Measurements from ENCODE around the gene GRID2.

The GRID2 gene

DNA sequence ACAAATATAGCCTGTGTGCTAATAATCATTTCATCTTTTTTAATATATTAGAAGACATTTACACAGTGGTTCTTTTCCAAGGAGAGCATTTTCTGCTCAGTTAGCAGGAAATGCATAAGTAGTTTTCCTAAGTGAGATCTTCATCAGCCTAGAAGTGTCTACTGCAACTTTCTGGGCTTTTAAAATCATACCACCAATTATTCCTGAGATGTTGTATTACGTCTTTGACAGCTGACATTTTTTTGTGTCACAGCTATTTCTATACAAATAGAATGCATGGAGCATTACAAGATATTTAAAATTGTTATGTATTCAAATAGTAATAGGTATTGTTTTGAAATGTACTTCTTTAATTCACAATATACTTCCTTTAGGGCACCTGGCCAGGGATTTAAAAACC is 158.0 kb downstream of the GRID2 start:
- Histone ChIP-seq H3K27ac (no peak overlapping the region), H3K9me3 (ENCODE audit: severe bottlenecking) (no peaks in the 10 kb centered on the region), H3K27me3 (ENCODE audit: insufficient read depth, low read depth, severe bottlenecking) (no peaks in the 10 kb centered on the region), H3K4me3 (ENCODE audit: low read depth, low read length) (no peak overlapping the region), H3K36me3 (no peaks in the 10 kb centered on the region)
- no peak for DNase-seq
- TF ChIP-seq, protein P1, sequence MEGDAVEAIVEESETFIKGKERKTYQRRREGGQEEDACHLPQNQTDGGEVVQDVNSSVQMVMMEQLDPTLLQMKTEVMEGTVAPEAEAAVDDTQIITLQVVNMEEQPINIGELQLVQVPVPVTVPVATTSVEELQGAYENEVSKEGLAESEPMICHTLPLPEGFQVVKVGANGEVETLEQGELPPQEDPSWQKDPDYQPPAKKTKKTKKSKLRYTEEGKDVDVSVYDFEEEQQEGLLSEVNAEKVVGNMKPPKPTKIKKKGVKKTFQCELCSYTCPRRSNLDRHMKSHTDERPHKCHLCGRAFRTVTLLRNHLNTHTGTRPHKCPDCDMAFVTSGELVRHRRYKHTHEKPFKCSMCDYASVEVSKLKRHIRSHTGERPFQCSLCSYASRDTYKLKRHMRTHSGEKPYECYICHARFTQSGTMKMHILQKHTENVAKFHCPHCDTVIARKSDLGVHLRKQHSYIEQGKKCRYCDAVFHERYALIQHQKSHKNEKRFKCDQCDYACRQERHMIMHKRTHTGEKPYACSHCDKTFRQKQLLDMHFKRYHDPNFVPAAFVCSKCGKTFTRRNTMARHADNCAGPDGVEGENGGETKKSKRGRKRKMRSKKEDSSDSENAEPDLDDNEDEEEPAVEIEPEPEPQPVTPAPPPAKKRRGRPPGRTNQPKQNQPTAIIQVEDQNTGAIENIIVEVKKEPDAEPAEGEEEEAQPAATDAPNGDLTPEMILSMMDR (IDR thresholded peaks at IDR 0.05; ENCODE audit: low read depth, low read length), result no peak

GRCh38 chr4:92477298-92477697 is 173.5 kb downstream of the GRID2 start:
- Histone ChIP-seq H3K4me3 (ENCODE audit: low read depth, low read length) (no peak overlapping the region), H3K27ac (no peak overlapping the region), H3K27me3 (ENCODE audit: insufficient read depth, low read depth, severe bottlenecking) (no peaks in the 10 kb centered on the region), H3K9me3 (ENCODE audit: severe bottlenecking) (no peaks in the 10 kb centered on the region), H3K36me3 (no peaks in the 10 kb centered on the region)
- TF ChIP-seq, protein P1 (IDR thresholded peaks at IDR 0.05; ENCODE audit: low read depth, low read length), result no peak
- DNase-seq, result no peak

DNA sequence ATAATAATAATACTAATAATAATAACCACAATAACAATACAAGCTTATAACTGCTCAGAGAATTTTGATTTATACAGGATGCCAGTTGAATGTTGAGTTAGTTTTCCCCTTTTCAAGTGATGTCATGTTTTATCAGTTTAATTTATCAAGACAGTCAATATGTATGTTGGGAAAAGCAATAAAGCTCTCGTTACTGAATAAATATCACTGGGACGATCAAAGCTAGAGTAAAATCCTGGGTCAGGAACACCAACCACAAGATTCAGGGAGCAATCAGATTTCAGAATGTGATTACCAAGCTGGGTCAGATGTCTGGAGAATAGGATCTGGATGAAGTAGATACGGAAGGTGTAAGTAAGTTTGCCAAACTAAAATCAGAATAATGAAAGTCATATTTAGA is 179.6 kb downstream of the GRID2 start:
- Histone ChIP-seq H3K27ac (no peak overlapping the region), H3K36me3 (no peaks in the 10 kb centered on the region), H3K4me3 (ENCODE audit: low read depth, low read length) (no peak overlapping the region), H3K9me3 (ENCODE audit: severe bottlenecking) (no peaks in the 10 kb centered on the region), H3K27me3 (ENCODE audit: insufficient read depth, low read depth, severe bottlenecking) (no peaks in the 10 kb centered on the region)
- DNase-seq, result no peak
- TF ChIP-seq, protein P1 (IDR thresholded peaks at IDR 0.05; ENCODE audit: low read depth, low read length), result no peak

DNA sequence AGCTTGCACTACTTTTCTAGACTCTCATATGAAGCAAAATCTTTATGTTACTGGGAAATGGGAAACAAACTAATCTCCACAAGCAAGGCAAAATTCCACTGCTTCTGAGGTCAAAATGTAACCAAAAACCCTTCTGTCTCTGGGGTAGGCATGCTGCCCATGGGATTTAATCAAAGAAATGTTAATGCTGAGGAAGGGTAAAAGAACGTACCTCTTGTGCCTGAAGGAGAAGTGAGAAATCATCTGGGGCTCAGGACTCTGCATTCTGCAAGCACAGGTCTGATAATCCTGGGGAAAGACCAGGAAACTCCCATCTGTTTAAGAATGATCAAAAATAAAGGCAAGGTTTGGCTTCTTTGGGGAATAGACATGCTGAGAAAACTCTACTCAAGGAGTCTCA is 184.7 kb downstream of the GRID2 start:
- Histone ChIP-seq H3K27me3 (ENCODE audit: insufficient read depth, low read depth, severe bottlenecking) (no peaks in the 10 kb centered on the region), H3K27ac (no peak overlapping the region), H3K9me3 (ENCODE audit: severe bottlenecking) (no peaks in the 10 kb centered on the region), H3K4me3 (ENCODE audit: low read depth, low read length) (no peak overlapping the region), H3K36me3 (no peaks in the 10 kb centered on the region)
- DNase-seq, result no peak
- TF ChIP-seq, protein P1 (IDR thresholded peaks at IDR 0.05; ENCODE audit: low read depth, low read length), result no peak

- DNase-seq, result no peak
- H3K27ac ChIP-seq, result no peak overlapping the region
- H3K9me3 ChIP-seq (ENCODE audit: severe bottlenecking), result no peaks in the 10 kb centered on the region
- H3K27me3 ChIP-seq (ENCODE audit: insufficient read depth, low read depth, severe bottlenecking), result no peaks in the 10 kb centered on the region
- no peaks in the 10 kb centered on the region for H3K36me3 ChIP-seq
- H3K4me3 ChIP-seq (ENCODE audit: low read depth, low read length), result no peak overlapping the region
- TF ChIP-seq, protein P1 (IDR thresholded peaks at IDR 0.05; ENCODE audit: low read depth, low read length), result no peak
Observed at GRCh38 chr4:92497141-92497540, 193.4 kb downstream of the GRID2 start.

- Histone ChIP-seq H3K4me3 (ENCODE audit: low read depth, low read length) (no peak overlapping the region), H3K36me3 (no peaks in the 10 kb centered on the region), H3K27ac (peak overlapping the region; percentile 3; the same call in 1 of the 2 replicates), H3K27me3 (ENCODE audit: insufficient read depth, low read depth, severe bottlenecking) (no peaks in the 10 kb centered on the region), H3K9me3 (ENCODE audit: severe bottlenecking) (no peaks in the 10 kb centered on the region)
- TF ChIP-seq, protein P1 (IDR thresholded peaks at IDR 0.05; ENCODE audit: low read depth, low read length), result no peak
- DNase-seq, result peak; percentile 80
Observed at GRCh38 chr4:92501456-92501855, 197.7 kb downstream of the GRID2 start.

Measured in WERI-Rb-1 (cell line).